ENCODE results near the gene SH3PXD2B. TPM values are rescaled to one million over a fixed set of nuclear protein-coding genes. Genes with fewer than 3 reads are reported as not detected.
"Not testable (repeated sequence)": the region's sequence is repeated elsewhere in the genome, so short reads cannot be mapped to it uniquely, and the experiment has no call there.

The SH3PXD2B gene
- polyA plus RNA-seq, 1 donor, result 11.0 TPM

DNA sequence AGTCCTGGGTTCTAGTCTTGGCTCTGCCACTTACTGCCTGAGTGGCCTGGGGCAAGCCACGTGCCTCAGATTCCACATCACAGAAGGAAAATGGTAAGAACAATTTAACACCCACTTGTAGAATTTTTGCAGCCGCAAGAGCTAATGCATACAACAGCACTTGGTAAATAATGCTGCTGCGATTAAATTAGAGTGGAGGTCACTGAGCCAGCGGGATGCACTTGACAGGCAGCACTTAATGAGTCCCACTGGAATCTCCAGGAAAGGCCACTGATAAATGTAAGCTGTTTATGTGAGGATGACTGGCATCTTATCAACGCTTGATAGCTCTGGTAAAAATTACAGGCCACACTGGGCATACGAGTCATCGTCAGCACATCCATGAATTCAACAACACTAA is 111.4 kb downstream of the SH3PXD2B start:
- Histone ChIP-seq H3K27me3 (ENCODE audit: control insufficient read depth, insufficient read depth, low read length) (no peaks in the 10 kb centered on the region), H3K27ac (ENCODE audit: low read length) (no peak overlapping the region), H3K36me3 (ENCODE audit: control insufficient read depth, insufficient read depth, low read length) (peaks cover 57% of the 10 kb centered on the region), H3K4me3 (ENCODE audit: low read length) (no peak overlapping the region), H3K4me1 (ENCODE audit: control insufficient read depth, insufficient read depth, low read length) (no peaks in the 10 kb centered on the region), H3K9me3 (ENCODE audit: control insufficient read depth, low read depth, low read length) (no peaks in the 10 kb centered on the region)
- no peak for DNase-seq
- WGBS (ENCODE audit: insufficient coverage, low lambda C conversion rate), result 80% methylated on average over 1 of the region's 7 CpGs

DNA sequence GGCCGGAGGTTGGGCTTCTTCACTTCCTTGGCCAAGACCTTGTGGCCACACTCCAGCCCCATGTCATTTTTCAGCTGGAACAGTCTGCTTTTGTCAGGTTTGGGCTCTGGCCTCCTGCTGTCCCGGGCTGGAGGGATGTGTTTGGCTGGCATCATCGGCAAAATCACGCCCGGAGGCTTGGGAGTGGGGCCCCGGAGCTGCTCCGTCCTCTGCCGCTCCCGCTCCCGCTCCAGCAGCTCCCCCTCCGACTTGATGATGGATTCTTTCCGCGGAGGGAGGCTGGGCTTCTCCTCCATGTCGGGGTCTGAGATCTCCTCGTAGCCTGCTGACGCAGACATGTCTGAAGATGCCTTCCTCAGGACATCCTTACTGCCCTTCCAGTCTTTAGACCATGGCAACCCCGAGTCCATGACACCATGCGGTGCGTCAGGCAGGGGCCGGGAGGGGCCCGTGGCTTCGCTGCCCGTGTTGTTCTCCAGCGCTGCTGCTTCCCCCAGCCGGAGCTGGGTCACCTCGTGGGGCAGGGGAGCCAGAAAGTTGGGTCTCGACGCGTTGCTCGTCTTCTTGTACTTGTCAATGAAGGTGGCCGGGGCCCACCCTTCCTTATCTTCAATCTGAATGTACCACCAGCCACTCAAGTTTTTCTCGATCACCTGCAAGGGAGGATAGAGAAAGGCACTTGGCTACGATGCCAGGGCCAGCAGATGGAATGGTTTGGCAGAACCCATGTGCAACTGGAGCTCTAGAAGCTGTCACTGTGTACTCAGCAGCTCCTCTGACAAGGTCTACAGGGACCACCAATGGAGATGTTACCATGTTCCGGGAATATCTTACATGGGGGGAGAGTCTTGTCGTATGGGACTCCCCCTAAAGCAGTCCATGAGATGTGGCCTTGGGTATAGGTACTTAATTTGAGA is 114.8 kb downstream of the SH3PXD2B start:
- no CpG with 5 or more reads among the region's 35 CpGs for WGBS (ENCODE audit: insufficient coverage, low lambda C conversion rate)
- no peak overlapping the region for H3K27ac ChIP-seq (ENCODE audit: low read length)

DNA sequence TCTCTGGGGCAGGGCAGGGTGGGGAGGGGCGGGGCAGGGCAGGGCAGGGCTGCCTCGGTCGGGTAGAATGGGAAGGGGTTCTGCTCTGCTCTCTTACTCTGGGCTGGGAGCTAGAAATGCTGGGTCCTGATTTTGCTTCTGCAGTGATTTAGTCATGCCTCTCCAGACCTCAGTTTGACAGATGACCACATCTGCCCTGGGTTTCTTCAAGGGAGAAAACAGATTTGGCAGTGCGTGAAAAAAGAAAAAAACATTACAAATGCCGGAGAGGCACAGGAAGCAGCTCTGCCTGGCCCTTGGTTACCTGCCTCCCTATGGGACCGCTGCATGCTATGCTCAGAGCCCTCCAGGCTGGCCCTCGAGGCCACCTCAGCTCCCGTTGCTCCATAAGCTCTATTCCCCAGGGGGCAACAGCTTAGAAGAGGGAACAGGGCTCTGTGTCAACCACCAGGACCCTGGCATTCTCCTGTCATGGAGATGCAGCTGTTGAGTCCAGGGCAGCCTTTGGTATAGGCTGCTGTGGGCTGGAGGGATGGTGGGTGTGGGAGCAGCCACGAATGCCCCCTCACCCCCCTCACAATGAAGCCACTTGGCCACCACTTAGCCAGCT is 117.5 kb downstream of the SH3PXD2B start:
- H3K36me3 ChIP-seq (ENCODE audit: control insufficient read depth, insufficient read depth, low read length), result peaks cover 32% of the 10 kb centered on the region
- no peak overlapping the region for H3K4me3 ChIP-seq (ENCODE audit: low read length)
- WGBS (ENCODE audit: insufficient coverage, low lambda C conversion rate), result no CpG with 5 or more reads among the region's 9 CpGs

More for the DNA sequence above, 114.8 kb downstream of the SH3PXD2B start:
- Histone ChIP-seq H3K27me3 (ENCODE audit: control insufficient read depth, insufficient read depth, low read length) (no peaks in the 10 kb centered on the region), H3K9me3 (ENCODE audit: control insufficient read depth, low read depth, low read length) (no peaks in the 10 kb centered on the region), H3K4me3 (ENCODE audit: low read length) (no peak overlapping the region), H3K36me3 (ENCODE audit: control insufficient read depth, insufficient read depth, low read length) (peaks cover 38% of the 10 kb centered on the region), H3K4me1 (ENCODE audit: control insufficient read depth, insufficient read depth, low read length) (no peaks in the 10 kb centered on the region)
- no peak for DNase-seq

DNA sequence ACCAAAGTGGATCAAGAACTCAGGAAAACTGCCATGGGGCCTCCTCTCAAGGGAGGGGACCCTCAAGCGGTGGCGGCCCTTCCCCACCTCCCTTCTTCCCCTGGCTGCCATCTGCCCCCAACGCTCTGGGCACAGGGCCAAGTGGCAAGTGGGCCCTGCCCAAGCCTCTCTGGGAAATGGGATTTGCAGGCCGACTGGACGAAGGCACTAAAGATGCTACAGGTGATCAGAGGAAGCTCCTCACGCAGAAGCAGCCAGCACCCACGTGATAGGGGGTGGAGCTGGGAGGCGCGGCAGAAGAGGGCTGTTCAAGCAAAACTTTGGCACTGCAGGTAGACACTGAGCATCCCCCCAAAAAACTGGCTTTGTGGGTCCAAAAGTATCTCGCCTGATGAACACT is 118.1 kb downstream of the SH3PXD2B start:
- no peak for DNase-seq
- Histone ChIP-seq H3K4me3 (ENCODE audit: low read length) (no peak overlapping the region), H3K9me3 (ENCODE audit: control insufficient read depth, low read depth, low read length) (no peaks in the 10 kb centered on the region), H3K27me3 (ENCODE audit: control insufficient read depth, insufficient read depth, low read length) (no peaks in the 10 kb centered on the region), H3K36me3 (ENCODE audit: control insufficient read depth, insufficient read depth, low read length) (peaks cover 31% of the 10 kb centered on the region), H3K4me1 (ENCODE audit: control insufficient read depth, insufficient read depth, low read length) (no peaks in the 10 kb centered on the region), H3K27ac (ENCODE audit: low read length) (no peak overlapping the region)
- WGBS (ENCODE audit: insufficient coverage, low lambda C conversion rate), result no CpG with 5 or more reads among the region's 10 CpGs

More for the DNA sequence above, 117.5 kb downstream of the SH3PXD2B start:
- H3K4me1 ChIP-seq (ENCODE audit: control insufficient read depth, insufficient read depth, low read length), result no peaks in the 10 kb centered on the region
- no peaks in the 10 kb centered on the region for H3K9me3 ChIP-seq (ENCODE audit: control insufficient read depth, low read depth, low read length)
- no peak for DNase-seq
- H3K27ac ChIP-seq (ENCODE audit: low read length), result no peak overlapping the region
- H3K27me3 ChIP-seq (ENCODE audit: control insufficient read depth, insufficient read depth, low read length), result no peaks in the 10 kb centered on the region

DNA sequence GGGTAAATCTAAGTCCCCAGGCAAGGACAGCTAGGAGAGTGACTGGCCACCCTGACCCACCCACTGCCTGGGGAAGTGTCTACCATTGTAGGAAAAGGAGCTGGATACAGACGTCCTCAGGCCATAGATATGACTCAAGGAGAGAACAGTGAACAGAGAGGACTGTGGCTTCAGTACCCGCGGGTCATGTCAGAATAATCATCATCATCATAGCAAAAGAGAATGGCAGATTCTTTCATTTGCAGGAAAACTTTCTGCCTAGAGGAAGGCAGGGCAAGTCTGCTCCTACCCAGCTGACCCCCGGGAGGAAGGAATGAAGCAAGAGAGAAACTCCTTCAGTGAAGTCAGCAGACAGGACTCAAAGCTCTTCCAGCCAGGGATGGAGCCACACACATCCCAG is 118.6 kb downstream of the SH3PXD2B start:
- Histone ChIP-seq H3K27me3 (ENCODE audit: control insufficient read depth, insufficient read depth, low read length) (no peaks in the 10 kb centered on the region), H3K9me3 (ENCODE audit: control insufficient read depth, low read depth, low read length) (no peaks in the 10 kb centered on the region), H3K36me3 (ENCODE audit: control insufficient read depth, insufficient read depth, low read length) (peaks cover 28% of the 10 kb centered on the region), H3K4me1 (ENCODE audit: control insufficient read depth, insufficient read depth, low read length) (no peaks in the 10 kb centered on the region), H3K27ac (ENCODE audit: low read length) (no peak overlapping the region), H3K4me3 (ENCODE audit: low read length) (no peak overlapping the region)
- 100% methylated on average over 1 of the region's 4 CpGs for WGBS (ENCODE audit: insufficient coverage, low lambda C conversion rate)
- DNase-seq, result no peak

DNA sequence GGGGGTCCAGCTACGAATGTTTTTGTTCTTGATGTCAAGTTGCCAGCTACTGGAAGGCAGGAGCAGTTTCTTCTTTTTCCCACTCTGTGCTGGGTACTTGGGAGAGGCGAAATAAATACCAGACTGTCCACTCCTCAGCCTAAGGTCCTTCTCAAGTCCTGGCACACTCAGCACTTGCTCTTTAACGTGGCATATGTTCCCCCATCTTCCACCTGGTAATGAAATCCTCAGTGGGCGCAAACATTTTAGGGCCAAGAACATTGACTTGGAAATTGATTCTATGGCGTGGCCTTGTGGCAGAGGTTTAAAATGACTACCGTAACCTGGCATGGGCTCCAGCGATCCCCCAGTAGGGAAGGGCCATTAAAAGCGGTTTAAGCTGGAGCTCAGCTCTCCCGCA is 119.7 kb downstream of the SH3PXD2B start:
- Histone ChIP-seq H3K4me1 (ENCODE audit: control insufficient read depth, insufficient read depth, low read length) (no peaks in the 10 kb centered on the region), H3K27ac (ENCODE audit: low read length) (no peak overlapping the region), H3K4me3 (ENCODE audit: low read length) (no peak overlapping the region), H3K36me3 (ENCODE audit: control insufficient read depth, insufficient read depth, low read length) (peaks cover 20% of the 10 kb centered on the region), H3K27me3 (ENCODE audit: control insufficient read depth, insufficient read depth, low read length) (no peaks in the 10 kb centered on the region), H3K9me3 (ENCODE audit: control insufficient read depth, low read depth, low read length) (no peaks in the 10 kb centered on the region)
- no peak for DNase-seq
- no CpG with 5 or more reads among the region's 9 CpGs for WGBS (ENCODE audit: insufficient coverage, low lambda C conversion rate)

DNA sequence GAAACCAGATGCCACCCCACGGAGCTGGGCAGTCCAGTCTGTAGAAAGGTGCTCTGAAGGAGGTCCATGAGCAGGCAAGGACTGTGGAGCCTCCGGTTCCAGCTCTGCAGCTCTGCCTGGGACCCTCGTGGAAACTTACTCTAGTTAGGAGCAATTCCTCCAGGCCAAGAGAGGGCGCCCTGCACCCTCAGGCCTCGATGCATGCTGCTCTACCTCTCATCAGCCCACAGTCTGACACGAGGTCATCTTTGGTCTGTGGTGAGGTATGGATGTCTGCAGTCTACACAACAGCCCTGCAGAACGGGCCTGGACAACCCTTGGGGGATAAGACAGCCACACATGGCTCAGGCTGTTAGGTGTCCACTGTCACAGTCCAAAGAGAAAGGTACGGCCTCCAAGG is 120.1 kb downstream of the SH3PXD2B start:
- Histone ChIP-seq H3K4me1 (ENCODE audit: control insufficient read depth, insufficient read depth, low read length) (no peaks in the 10 kb centered on the region), H3K4me3 (ENCODE audit: low read length) (no peak overlapping the region), H3K27ac (ENCODE audit: low read length) (no peak overlapping the region), H3K27me3 (ENCODE audit: control insufficient read depth, insufficient read depth, low read length) (no peaks in the 10 kb centered on the region), H3K36me3 (ENCODE audit: control insufficient read depth, insufficient read depth, low read length) (peaks cover 15% of the 10 kb centered on the region), H3K9me3 (ENCODE audit: control insufficient read depth, low read depth, low read length) (no peaks in the 10 kb centered on the region)
- no peak for DNase-seq
- no CpG with 5 or more reads among the region's 8 CpGs for WGBS (ENCODE audit: insufficient coverage, low lambda C conversion rate)

DNA sequence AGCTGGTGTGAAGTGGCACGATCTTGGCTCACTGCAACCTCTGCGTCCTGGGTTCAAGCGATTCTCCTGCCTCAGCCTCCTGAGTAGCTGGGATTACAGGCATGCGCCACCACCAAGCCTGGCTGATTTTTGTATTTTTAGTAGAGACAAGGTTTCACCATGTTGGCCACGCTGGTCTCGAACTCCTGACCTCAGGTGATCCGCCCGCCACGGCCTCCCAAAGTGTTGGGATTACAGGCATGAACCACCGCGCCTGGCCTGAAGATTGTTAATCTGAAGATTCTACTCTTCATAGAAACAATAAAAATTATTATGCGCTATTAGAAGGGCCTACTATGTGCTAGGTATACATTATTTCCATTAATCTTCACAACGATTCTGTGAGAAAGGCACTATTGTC is 127.4 kb downstream of the SH3PXD2B start:
- not testable (repeated sequence) for H3K4me3 ChIP-seq (ENCODE audit: low read length); DNase-seq; H3K9me3 ChIP-seq (ENCODE audit: control insufficient read depth, low read depth, low read length); H3K36me3 ChIP-seq (ENCODE audit: control insufficient read depth, insufficient read depth, low read length); H3K27ac ChIP-seq (ENCODE audit: low read length); H3K4me1 ChIP-seq (ENCODE audit: control insufficient read depth, insufficient read depth, low read length); H3K27me3 ChIP-seq (ENCODE audit: control insufficient read depth, insufficient read depth, low read length)
- no CpG with 5 or more reads among the region's 13 CpGs for WGBS (ENCODE audit: insufficient coverage, low lambda C conversion rate)

DNA sequence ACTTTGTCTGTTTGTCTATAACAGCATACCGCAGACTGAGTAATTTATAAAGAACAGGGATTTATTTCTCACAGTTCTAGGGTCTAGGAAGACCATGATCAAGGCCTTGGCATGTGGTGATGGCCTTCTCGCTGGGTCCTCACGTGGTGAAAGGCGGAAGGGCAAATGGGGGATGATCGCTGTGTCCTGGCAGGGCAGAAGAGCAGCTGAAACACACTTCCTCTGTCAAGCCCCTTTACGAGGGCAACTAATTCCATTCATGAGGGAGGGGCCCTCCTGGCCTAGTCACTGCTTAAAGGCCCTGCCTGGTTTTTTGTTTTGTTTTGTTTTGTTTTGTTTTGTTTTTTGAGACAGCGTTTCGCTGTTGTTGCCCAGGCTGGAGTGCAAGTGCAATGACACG is 128.9 kb downstream of the SH3PXD2B start:
- H3K4me1 ChIP-seq (ENCODE audit: control insufficient read depth, insufficient read depth, low read length), result no peaks in the 10 kb centered on the region
- DNase-seq, result no peak
- no peak overlapping the region for H3K4me3 ChIP-seq (ENCODE audit: low read length)
- H3K27ac ChIP-seq (ENCODE audit: low read length), result no peak overlapping the region
- no peaks in the 10 kb centered on the region for H3K27me3 ChIP-seq (ENCODE audit: control insufficient read depth, insufficient read depth, low read length)
- WGBS (ENCODE audit: insufficient coverage, low lambda C conversion rate), result no CpG with 5 or more reads among the region's 9 CpGs
- H3K36me3 ChIP-seq (ENCODE audit: control insufficient read depth, insufficient read depth, low read length), result no peaks in the 10 kb centered on the region
- no peaks in the 10 kb centered on the region for H3K9me3 ChIP-seq (ENCODE audit: control insufficient read depth, low read depth, low read length)

DNA sequence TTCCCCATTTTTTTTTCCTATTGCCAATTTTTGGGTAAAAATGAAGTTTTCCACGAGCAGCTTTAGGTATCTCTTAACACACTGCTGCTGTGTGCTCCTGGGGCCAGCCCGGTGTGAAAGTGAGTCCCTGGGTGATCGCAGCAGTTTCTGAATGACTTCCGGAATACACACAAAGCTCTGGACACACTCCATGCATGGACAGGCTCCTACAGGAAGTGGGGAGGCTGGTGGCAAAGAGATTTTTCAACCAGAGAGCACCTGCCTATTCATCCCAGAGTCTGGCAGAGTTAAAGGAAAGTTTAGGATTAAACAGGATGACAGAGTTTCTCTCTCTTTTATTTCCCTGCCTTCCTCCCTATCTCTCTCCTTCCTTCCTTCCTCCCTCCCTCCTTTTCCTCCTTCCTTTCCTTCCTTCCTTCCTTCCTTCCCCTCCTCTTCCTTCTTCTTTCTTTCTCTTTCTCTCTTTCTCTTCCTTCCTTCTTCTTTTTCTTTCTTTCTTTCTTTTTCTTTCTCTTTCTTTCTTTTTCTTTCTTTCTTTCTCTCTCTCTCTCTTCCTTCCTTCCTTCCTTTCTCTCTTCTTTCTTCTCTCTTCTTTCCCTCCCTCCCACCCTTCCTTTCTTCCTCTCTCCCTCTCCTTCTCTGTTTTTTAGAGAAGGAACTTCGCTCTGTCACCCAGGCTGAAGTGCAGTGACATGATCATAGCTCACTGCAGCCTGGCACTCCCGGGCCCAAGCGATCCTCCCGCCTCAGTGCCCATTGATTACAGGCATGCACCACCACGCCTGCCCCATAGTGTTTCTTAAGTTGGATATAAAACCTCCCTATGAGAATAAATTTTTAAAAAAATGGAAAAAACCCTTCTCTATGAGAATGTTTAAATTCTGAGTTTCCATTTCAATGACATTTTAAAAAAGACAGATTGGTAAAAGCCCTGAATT is 132.0 kb downstream of the SH3PXD2B start:
- no peaks in the 10 kb centered on the region for H3K9me3 ChIP-seq (ENCODE audit: control insufficient read depth, low read depth, low read length)

More for the DNA sequence above, 132.0 kb downstream of the SH3PXD2B start:
- 90% methylated on average over 2 of the region's 9 CpGs for WGBS (ENCODE audit: insufficient coverage, low lambda C conversion rate)
- Histone ChIP-seq H3K27ac (ENCODE audit: low read length) (no peak overlapping the region), H3K4me3 (ENCODE audit: low read length) (no peak overlapping the region), H3K27me3 (ENCODE audit: control insufficient read depth, insufficient read depth, low read length) (no peaks in the 10 kb centered on the region), H3K36me3 (ENCODE audit: control insufficient read depth, insufficient read depth, low read length) (no peaks in the 10 kb centered on the region), H3K4me1 (ENCODE audit: control insufficient read depth, insufficient read depth, low read length) (no peaks in the 10 kb centered on the region)
- no peak for DNase-seq

Measured in large intestine (tissue), 3 donors.